ENCODE results near the gene MMP17.

Gene MMP17

DNA sequence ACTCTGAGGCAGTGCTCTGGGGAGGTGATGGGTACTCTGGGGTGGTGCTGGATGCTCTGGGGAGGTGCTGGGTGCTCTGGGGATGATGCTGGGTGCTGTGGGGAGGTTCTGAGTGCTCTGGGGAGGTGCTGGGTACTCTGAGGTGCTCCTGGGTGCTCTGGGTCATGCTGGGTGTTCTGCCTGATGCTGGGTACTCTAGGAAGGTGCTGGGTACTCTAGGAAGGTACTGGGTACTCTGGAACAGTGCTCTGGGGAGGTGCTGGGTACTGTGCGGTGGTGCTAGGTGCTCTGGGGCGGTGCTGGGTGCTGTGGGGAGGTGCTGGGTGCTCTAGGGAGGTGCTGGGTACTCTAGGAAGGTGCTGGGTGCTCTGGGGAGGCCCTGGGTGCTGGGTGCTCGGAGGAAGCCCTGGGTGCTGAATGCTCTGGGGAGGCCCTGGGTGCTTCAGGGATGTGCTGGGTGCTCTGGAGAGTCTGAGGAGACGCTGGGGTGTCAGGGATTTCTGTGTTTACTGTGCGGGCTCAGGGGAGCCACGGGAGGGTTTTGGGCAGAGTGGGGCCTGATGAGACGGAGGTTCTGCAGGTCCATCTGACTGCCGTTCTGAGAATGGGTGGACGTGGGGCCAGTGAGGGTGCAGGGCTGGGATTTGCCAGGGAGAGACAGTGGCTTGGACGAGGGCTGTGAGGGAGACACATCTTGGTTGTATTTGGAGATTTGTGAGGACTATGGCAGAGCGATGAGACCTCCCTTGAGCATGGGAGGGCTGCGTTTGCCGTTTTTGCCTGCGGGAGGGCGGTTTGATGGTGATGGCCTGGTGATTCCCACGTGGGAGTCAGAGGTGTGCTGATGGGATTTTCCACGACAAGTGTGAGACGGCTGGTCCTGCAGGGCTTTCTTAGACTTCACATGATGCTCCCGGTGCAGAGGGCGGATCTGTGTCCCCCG is 30.0 kb downstream of the MMP17 start:
- TF ChIP-seq, protein P1, sequence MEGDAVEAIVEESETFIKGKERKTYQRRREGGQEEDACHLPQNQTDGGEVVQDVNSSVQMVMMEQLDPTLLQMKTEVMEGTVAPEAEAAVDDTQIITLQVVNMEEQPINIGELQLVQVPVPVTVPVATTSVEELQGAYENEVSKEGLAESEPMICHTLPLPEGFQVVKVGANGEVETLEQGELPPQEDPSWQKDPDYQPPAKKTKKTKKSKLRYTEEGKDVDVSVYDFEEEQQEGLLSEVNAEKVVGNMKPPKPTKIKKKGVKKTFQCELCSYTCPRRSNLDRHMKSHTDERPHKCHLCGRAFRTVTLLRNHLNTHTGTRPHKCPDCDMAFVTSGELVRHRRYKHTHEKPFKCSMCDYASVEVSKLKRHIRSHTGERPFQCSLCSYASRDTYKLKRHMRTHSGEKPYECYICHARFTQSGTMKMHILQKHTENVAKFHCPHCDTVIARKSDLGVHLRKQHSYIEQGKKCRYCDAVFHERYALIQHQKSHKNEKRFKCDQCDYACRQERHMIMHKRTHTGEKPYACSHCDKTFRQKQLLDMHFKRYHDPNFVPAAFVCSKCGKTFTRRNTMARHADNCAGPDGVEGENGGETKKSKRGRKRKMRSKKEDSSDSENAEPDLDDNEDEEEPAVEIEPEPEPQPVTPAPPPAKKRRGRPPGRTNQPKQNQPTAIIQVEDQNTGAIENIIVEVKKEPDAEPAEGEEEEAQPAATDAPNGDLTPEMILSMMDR (IDR thresholded peaks at IDR 0.05; ENCODE audit: extremely low read depth, missing control alignments) = no peak
- no peak for DNase-seq (ENCODE audit: low spot score)

- DNase-seq (ENCODE audit: low spot score) = no peak
- TF ChIP-seq, protein P1 (IDR thresholded peaks at IDR 0.05; ENCODE audit: extremely low read depth, missing control alignments) = no peak
Observed at GRCh38 chr12:131860472-131861260, 32.5 kb downstream of the MMP17 start.

GRCh38 chr12:131861261-131862083 is 33.3 kb downstream of the MMP17 start:
- TF ChIP-seq, protein P1 (IDR thresholded peaks at IDR 0.05; ENCODE audit: extremely low read depth, missing control alignments) = no peak
- DNase-seq (ENCODE audit: low spot score) = no peak

- TF ChIP-seq, protein P1 (IDR thresholded peaks at IDR 0.05; ENCODE audit: extremely low read depth, missing control alignments) = no peak
- DNase-seq (ENCODE audit: low spot score) = no peak
Observed at GRCh38 chr12:131862084-131862441, 33.9 kb downstream of the MMP17 start.

DNA sequence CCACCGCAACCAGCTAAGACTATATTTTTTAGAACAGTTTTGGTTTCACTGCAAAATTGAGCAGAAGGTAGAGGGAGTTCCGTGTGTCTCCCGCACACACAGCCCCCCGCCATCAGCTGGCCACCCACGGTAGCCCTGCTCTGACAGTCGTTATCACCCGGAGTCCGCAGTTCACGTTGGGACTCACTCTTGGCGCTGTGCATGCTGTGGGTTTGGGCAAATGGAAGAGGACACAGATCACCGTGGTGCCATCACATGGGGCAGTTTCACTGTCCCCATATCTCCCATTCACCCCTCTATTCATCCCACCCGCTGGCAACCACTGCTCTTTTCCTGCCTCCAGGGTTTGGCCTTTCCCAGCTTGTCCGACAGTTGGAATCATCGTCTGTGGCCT is 34.4 kb downstream of the MMP17 start:
- no peak for DNase-seq (ENCODE audit: low spot score)
- TF ChIP-seq, protein P1 (IDR thresholded peaks at IDR 0.05; ENCODE audit: extremely low read depth, missing control alignments) = no peak

DNA sequence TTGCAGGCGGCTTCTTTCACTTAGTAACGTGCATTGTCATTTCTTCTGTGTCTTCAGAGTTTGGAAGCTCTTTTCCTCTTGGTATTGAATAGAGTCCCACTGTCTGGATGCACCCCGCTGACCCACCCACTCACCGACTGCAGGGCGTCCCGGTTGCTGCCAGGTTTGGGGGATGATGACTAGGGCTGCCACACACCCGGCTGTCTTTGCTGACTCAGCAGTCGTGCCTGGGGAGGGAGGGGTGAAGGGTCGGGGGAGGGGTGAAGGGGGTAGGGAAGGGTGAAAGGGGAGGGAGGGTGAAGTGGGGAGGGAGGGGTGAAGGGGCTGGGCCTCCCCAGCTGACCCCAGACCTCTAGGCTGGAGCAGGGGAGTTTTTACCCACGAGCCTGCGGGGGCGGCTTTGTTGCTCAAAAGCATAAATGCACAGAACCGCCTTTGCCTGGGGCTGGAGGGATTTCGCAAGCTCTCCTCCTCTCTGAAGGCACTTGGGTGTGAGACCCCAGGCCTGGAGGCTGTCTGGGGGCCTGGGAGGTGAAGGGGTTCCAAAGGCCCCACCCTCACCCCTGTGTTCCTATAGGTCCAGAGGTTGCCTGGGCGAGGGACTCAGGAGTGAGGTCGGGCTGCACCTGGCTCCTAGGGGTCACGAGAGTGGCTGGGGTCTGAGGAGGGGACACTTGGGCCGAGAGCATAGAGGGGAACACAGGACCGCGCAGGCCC is 35.0 kb downstream of the MMP17 start:
- TF ChIP-seq, protein P1 (IDR thresholded peaks at IDR 0.05; ENCODE audit: extremely low read depth, missing control alignments) = no peak
- no peak for DNase-seq (ENCODE audit: low spot score)
